ENCODE results near the gene PLCL1.

Gene PLCL1

DNA sequence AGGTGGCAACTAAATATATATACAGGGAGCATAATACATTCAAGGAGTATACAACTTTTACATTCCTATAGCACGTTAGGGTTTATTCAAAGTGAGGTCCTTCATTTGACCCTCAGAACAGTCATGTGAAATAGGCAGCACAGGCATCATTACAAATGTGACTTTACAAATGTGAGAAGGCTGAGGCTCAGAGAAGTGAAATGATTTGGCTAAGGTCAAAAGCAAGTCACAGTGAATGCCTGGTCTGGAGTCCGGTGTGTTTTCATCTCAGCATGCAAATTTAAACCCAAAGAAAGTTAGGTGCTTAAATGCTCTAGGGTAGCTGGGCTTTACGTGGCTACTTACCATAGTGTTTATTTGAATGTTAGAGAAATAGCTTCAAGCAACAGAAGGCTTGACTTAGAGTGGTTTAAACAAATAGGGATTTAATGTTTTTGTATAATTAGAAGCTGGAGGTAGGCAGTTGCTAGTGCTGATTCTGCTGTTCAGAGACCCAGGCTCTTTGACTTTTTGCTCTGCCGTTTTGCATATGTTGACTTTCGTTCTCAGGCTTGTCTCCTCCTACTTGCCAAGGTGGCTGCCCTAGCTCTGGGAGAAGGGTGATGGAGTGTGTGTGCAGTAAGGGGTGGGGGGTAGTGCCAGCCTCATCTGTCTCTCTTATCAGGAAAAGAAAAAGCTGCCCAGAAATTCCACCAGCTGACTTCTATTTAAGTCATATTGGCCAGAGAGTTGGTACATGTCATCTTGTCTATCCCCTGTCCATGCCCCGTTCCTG is 89.2 kb downstream of the PLCL1 start:
- in situ Hi-C loops (cut with MboI; ENCODE audit: low sequenced_read_pairs, unreplicated experiment) = no loop called here
- TF ChIP-seq, protein P1, sequence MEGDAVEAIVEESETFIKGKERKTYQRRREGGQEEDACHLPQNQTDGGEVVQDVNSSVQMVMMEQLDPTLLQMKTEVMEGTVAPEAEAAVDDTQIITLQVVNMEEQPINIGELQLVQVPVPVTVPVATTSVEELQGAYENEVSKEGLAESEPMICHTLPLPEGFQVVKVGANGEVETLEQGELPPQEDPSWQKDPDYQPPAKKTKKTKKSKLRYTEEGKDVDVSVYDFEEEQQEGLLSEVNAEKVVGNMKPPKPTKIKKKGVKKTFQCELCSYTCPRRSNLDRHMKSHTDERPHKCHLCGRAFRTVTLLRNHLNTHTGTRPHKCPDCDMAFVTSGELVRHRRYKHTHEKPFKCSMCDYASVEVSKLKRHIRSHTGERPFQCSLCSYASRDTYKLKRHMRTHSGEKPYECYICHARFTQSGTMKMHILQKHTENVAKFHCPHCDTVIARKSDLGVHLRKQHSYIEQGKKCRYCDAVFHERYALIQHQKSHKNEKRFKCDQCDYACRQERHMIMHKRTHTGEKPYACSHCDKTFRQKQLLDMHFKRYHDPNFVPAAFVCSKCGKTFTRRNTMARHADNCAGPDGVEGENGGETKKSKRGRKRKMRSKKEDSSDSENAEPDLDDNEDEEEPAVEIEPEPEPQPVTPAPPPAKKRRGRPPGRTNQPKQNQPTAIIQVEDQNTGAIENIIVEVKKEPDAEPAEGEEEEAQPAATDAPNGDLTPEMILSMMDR (IDR thresholded peaks at IDR 0.05; ENCODE audit: borderline replicate concordance, control extremely low read depth, extremely low read depth, insufficient read depth, missing control alignments) = no peak
- DNase-seq (ENCODE audit: low spot score) = no peak

DNA sequence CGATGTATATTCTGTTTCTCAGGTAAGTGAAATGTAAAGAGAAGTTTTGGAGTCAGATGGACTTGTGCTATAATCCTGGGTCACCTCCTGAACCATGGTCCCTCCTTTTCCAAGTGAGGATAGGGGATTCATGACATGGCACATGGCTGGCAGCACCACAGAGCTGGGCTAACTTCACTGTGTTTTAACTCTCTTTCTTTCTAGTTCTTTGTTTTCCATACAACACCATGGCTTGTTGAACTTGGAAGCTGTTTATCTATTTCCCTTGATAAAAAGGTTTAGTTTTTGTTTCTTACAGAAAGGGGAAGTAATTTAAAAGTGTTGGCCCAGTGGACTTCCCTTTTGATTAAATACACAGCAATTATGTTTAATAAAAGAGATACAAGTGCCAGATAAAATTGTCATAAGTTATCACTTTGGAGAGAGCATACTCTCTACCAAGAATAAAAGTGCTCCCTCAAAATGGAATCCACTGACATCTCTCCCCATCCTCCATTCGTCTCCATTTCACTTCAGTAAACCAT is 90.4 kb downstream of the PLCL1 start:
- DNase-seq (ENCODE audit: low spot score) = no peak
- in situ Hi-C loops (cut with MboI; ENCODE audit: low sequenced_read_pairs, unreplicated experiment) = no loop called here

DNA sequence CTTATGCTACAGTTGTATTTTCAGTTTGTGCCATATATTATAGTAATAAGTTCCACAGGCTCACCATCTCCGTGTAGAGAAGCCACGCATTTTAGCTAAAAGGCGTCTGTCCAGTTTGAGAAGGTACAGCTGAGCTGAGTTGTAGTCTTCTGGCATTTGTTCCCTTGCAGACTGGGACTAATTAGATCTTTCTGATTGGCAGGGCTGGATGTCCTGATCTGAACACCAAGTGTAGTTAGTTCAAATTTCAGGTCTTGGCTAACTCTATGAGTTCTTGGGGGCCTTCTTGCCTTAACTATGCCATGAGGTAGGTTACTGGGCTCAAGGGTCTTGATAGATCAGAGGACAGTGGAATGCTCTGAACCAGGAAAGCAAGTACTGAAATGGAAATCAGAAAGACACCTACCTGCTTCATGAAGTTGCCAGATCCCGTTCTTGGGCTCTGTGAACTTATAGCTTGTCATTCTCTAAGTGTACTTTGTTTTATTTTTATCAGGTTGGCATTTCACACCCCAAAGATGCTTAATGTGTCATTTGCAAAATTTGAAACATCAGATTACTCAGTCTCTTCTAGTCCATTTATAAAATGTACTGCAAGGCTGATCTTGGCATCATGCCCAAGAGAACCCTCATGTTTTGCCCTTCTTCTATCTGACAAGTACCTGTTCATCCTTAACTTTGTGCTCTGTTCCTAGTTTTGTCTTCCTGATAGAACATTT is 93.7 kb downstream of the PLCL1 start:
- no peak for DNase-seq (ENCODE audit: low spot score)
- in situ Hi-C loops (cut with MboI; ENCODE audit: low sequenced_read_pairs, unreplicated experiment) = no loop called here
- TF ChIP-seq, protein P1 (IDR thresholded peaks at IDR 0.05; ENCODE audit: borderline replicate concordance, control extremely low read depth, extremely low read depth, insufficient read depth, missing control alignments) = no peak

More for the DNA sequence above, 90.4 kb downstream of the PLCL1 start:
- TF ChIP-seq, protein P1 (IDR thresholded peaks at IDR 0.05; ENCODE audit: borderline replicate concordance, control extremely low read depth, extremely low read depth, insufficient read depth, missing control alignments) = no peak

DNA sequence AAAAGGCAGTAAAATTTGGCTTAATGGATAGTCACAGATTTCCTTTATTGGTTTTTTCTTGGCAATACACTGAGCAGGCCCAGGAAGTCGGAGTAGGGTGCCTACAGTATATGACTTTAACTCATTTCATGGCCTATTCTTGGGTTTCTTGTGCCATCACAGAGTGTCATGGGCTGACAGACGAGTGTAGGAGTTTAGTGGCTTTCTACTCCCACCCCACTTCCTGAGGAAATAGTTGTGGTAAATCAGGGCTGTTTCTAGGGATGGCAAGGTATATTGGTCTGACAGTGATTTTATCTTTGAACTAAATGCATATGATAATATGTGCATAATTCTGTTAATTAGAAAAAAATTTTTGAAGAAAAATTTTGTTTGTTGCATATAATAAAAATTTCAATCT is 100.1 kb downstream of the PLCL1 start:
- in situ Hi-C loops (cut with MboI; ENCODE audit: low sequenced_read_pairs, unreplicated experiment) = no loop called here
- no peak for DNase-seq (ENCODE audit: low spot score)
- TF ChIP-seq, protein P1 (IDR thresholded peaks at IDR 0.05; ENCODE audit: borderline replicate concordance, control extremely low read depth, extremely low read depth, insufficient read depth, missing control alignments) = no peak

DNA sequence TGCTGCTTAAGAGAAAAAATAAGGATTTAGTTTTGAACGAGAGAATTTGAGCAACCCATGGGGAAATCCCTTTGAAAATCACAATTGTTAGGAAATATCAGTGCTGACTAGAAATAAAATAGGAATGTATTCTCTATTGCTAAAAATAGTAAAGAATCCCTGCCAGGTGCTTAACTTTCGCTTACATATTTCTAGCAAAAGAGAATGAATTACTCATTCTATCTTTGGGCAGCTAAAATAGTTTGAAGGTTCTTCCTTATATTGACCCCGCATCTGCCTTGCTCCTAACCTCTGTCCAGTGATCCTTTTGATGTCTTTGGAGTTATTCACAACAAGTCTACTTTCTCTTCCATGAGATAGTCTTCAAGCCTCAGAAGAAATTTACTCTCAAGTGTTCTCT is 103.8 kb downstream of the PLCL1 start:
- in situ Hi-C loops (cut with MboI; ENCODE audit: low sequenced_read_pairs, unreplicated experiment) = no loop called here
- DNase-seq (ENCODE audit: low spot score) = no peak
- TF ChIP-seq, protein P1 (IDR thresholded peaks at IDR 0.05; ENCODE audit: borderline replicate concordance, control extremely low read depth, extremely low read depth, insufficient read depth, missing control alignments) = no peak

DNA sequence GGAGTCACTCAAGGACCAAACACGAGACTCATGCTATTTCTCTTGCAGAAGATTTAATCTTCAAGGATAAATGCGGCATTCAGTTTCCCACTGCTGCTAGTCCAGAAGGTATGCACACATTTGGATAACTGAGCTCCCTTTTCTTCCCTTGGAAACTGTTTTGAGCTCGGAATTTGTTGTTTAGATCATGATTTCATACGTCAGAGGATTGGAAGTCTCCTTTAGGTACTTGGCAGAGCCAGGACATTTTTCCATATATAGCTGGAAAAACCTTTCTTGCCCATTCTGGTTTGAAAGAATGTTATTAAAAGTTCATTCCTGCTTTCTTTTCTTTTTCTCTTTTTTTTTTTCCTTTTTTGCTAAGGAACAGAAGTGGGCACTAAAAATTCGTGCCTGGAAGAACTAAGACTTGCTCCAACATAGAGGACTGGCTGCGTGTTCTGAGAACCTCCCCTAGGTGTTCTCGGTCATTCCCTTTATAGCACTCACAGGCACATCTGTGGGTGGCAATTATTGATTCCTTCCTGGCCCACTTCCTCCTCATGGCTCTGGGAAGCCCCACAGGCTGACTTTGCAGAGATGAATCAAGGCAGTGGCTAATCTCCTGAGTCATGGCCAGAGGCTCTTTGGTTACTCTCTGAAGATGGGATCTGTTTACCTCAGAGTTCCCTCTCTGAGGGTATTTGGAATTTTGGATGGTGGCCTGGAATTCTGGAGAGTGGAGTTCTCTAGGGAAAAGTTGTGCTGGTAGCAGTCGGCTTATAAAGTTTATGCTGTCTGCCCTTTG is 104.8 kb downstream of the PLCL1 start:
- TF ChIP-seq, protein P1 (IDR thresholded peaks at IDR 0.05; ENCODE audit: borderline replicate concordance, control extremely low read depth, extremely low read depth, insufficient read depth, missing control alignments) = no peak
- in situ Hi-C loops (cut with MboI; ENCODE audit: low sequenced_read_pairs, unreplicated experiment) = no loop called here
- no peak for DNase-seq (ENCODE audit: low spot score)

Measured in GM13976 (cell line).